Spleen (tissue), 11 donors: Measurements from ENCODE around the gene PNO1. TPM values are rescaled to one million over a fixed set of nuclear protein-coding genes. Genes with fewer than 3 reads are reported as not detected.

ENCODE experiments used
- DNase-seq: peaks from one replicate; pipeline ENCODE4 v3.0.0-alpha.2; 2020
- H3K27ac ChIP-seq, 8 donors: fragments of 200-600 bp; sonication (generic) in 7 of 8; 1 replicate in 4 of 8; 2 replicates in 4 of 8; pipeline versions ENCODE4 v1.5.0 to v1.8.0; 2016 to 2021; ENCODE audit warnings: inconsistent platforms in 4 of 8, mild to moderate bottlenecking in 4 of 8, moderate library complexity in 1 of 8
- H3K27me3 ChIP-seq, 7 donors: fragments of 200-600 bp; sonication (generic) in 6 of 7; replicated peaks in 1 of 7; 1 replicate in 4 of 7; 2 replicates in 3 of 7; pipeline versions ENCODE4 v1.5.0 to v1.8.0; 2016 to 2021; ENCODE audit warnings: inconsistent platforms in 3 of 7, mild to moderate bottlenecking in 1 of 7
- H3K36me3 ChIP-seq, 6 donors: fragments of 200-600 bp; sonication (generic) in 5 of 6; 1 replicate in 4 of 6; 2 replicates in 2 of 6; pipeline versions ENCODE4 v1.5.0 to v1.8.0; 2016 to 2021; ENCODE audit warnings: inconsistent platforms in 2 of 6
- H3K4me1 ChIP-seq, 6 donors: fragments of 200-600 bp; sonication (generic) in 5 of 6; 1 replicate in 3 of 6; 2 replicates in 3 of 6; pipeline versions ENCODE4 v1.5.0 to v1.8.0; 2016 to 2021; ENCODE audit warnings: inconsistent platforms in 3 of 6
- H3K4me3 ChIP-seq, 8 donors: fragments of 200-600 bp; sonication (generic) in 7 of 8; 1 replicate in 4 of 8; 2 replicates in 4 of 8; pipeline versions ENCODE4 v1.5.0 to v1.8.0; 2016 to 2021; ENCODE audit warnings: inconsistent platforms in 4 of 8, mild to moderate bottlenecking in 4 of 8, moderate library complexity in 2 of 8
- H3K9me3 ChIP-seq, 8 donors: fragments of 200-600 bp; sonication (generic) in 7 of 8; 1 replicate in 4 of 8; 2 replicates in 4 of 8; pipeline versions ENCODE4 v1.5.0 to v1.8.0; 2016 to 2021; ENCODE audit warnings: inconsistent platforms in 4 of 8
- POLR2A ChIP-seq, 3 donors: fragments of 450-650 bp; IDR thresholded peaks; one replicate each; pipeline ENCODE4 v1.5.1; 2017; ENCODE audit warnings: antibody characterized with exemption in 3 of 3, mild to moderate bottlenecking in 1 of 3
- POLR2AphosphoS5 ChIP-seq, 3 donors: sonication (generic); formaldehyde crosslinking; IDR thresholded peaks; one replicate each; pipeline ENCODE4 v1.5.1; 2017; ENCODE audit warnings: antibody characterized with exemption in 3 of 3
- WGBS, 5 donors: extraction: QIAGEN DNeasy Blood & Tissue Kit in 3 of 5; methylation state at CpG; one replicate each; pipeline versions ENCODE4 v1.1.5 to v1.1.7; 2013 to 2018; 5-methylcytosine and 5-hydroxymethylcytosine counted together
- intact Hi-C: fragments of 100-400 bp; cut with DNase I; formaldehyde crosslinking; loops from one replicate; pipeline ENCODE4 v1.15.0; 2023; ENCODE audit warnings: low total_unique reads
- polyA plus RNA-seq, 3 donors: library from polyadenylated mRNA; stranded (reverse); fragments of 200-250 nt; gene quantifications; one replicate each; pipeline ENCODE4 v1.2.1, GENCODE V29; 2013
- total RNA-seq, 7 donors: library from RNA; depleted of rRNA in 3 of 7; stranded (reverse); fragments of >200 nt in 3 of 7; fragmentation: NEBNext Ultra II Directional in 4 of 7; extraction: Animal tissue kit (Norgen Biotek cat#: 25700) in 4 of 7; gene quantifications; one replicate each; pipeline versions ENCODE4 v1.1.0 to v1.2.1, GENCODE V29; 2016 to 2021
- TF ChIP-seq, protein P1 (sequence below), 11 experiments: fragments of 200-600 bp in 7 of 11; fragments of 450-650 bp in 4 of 11; sonication (generic) in 4 of 11; IDR thresholded peaks in 8 of 11; conservative IDR thresholded peaks in 3 of 11; 1 replicate in 7 of 11; 2 replicates in 4 of 11; pipeline versions ENCODE4 v1.4.0 to v1.8.0; 2016 to 2021; ENCODE audit warnings: antibody characterized with exemption in 11 of 11, inconsistent platforms in 4 of 11, mild to moderate bottlenecking in 1 of 11
- donor health status: healthy with polysubstance abuse.
- donor health status: DM: no; HTN: no; CAD: no; lungs with moderate emphysema.
- donor health status: DM: no; HTN: no; CAD: no.
- donor health status: Bipolar disorder and iron deficiency.
- donor health status: healthy.
- donor health status: DM: no; HTN: no; CAD: no.
- donor health status: DM: yes; HTN: yes; CAD: no.

The PNO1 gene
- total and polyA plus RNA-seq, 10 donors: 5.4 to 13.5 (median 10.7) TPM

GRCh38 chr2:68189991-68190784 lies 32.5 kb downstream of the PNO1 start:
- H3K27me3 ChIP-seq: no peaks in the 10 kb centered on the region
- 87 to 92% (median 87%) methylated on average over 15 of the region's 15 CpGs for WGBS, 5 donors
- H3K9me3 ChIP-seq: no peaks in the 10 kb centered on the region
- peaks cover 5 to 92% (median 59%) of the 10 kb centered on the region in 6 donors for H3K4me1 ChIP-seq
- no peak overlapping the region for H3K4me3 ChIP-seq
- DNase-seq: no peak
- intact Hi-C loops: loop anchor here (10.0 kb wide), 2 partner anchors 55 to 65 kb away; no protein-coding TSS in a partner anchor
- no peak overlapping the region for H3K27ac ChIP-seq
- H3K36me3 ChIP-seq: peaks cover 0 to 29% (median 3%) of the 10 kb centered on the region in 6 donors
- TF ChIP-seq POLR2AphosphoS5 (IDR thresholded peaks at IDR 0.05) (no peak), POLR2A (IDR thresholded peaks at IDR 0.05) (no peak)
- TF ChIP-seq, protein P1, sequence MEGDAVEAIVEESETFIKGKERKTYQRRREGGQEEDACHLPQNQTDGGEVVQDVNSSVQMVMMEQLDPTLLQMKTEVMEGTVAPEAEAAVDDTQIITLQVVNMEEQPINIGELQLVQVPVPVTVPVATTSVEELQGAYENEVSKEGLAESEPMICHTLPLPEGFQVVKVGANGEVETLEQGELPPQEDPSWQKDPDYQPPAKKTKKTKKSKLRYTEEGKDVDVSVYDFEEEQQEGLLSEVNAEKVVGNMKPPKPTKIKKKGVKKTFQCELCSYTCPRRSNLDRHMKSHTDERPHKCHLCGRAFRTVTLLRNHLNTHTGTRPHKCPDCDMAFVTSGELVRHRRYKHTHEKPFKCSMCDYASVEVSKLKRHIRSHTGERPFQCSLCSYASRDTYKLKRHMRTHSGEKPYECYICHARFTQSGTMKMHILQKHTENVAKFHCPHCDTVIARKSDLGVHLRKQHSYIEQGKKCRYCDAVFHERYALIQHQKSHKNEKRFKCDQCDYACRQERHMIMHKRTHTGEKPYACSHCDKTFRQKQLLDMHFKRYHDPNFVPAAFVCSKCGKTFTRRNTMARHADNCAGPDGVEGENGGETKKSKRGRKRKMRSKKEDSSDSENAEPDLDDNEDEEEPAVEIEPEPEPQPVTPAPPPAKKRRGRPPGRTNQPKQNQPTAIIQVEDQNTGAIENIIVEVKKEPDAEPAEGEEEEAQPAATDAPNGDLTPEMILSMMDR (IDR thresholded peaks at IDR 0.05 in 8 of 11, conservative IDR thresholded peaks at IDR 0.05 in 3 of 11): no peak

DNA sequence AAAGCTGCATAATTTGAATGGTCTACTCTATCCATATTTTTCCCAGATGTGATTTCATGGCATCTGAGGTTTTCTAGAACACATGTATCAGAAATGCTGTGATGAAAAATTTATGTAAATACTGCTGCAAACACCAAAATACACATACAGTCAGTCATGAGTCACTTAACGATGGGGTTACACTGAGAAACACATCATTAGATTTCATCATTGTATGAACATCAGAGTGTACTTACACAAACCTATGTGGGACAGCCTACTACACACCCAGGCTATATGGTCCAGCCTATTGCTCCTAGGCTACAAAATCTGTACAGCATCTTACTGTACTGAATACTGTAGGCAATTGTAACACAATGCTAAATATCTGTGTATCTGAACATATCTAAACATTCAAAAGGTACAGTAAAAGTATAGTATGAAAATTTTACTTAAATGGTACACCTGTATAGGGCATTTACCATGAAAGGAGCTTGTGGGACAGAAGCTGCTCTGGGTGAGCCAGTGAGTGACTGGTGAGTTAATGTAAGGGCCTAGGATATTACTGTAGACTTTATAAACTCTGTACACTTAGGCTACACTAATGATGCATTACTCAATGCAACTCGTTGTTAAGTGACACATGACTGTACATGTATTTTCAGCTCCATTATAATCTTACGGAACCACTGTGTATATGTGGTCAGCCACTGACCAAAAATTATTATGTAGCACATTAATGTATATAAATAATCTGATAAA lies 33.5 kb downstream of the PNO1 start:
- H3K27me3 ChIP-seq: no peaks in the 10 kb centered on the region
- no peak overlapping the region for H3K4me3 ChIP-seq
- H3K4me1 ChIP-seq: peaks cover 5 to 95% (median 67%) of the 10 kb centered on the region in 6 donors
- no peaks in the 10 kb centered on the region for H3K9me3 ChIP-seq
- TF ChIP-seq, protein P1 (IDR thresholded peaks at IDR 0.05 in 8 of 11, conservative IDR thresholded peaks at IDR 0.05 in 3 of 11): no peak
- TF ChIP-seq POLR2A (IDR thresholded peaks at IDR 0.05) (no peak), POLR2AphosphoS5 (IDR thresholded peaks at IDR 0.05) (no peak)
- no peak for DNase-seq
- 52 to 86% (median 68%) methylated on average over 3 of the region's 3 CpGs for WGBS, 5 donors
- intact Hi-C loops: loop anchor here (10.0 kb wide), 1 partner anchor 54 kb away; no protein-coding TSS in a partner anchor
- no peak overlapping the region for H3K27ac ChIP-seq
- peaks cover 0 to 21% (median under 1%) of the 10 kb centered on the region in 6 donors for H3K36me3 ChIP-seq

DNA sequence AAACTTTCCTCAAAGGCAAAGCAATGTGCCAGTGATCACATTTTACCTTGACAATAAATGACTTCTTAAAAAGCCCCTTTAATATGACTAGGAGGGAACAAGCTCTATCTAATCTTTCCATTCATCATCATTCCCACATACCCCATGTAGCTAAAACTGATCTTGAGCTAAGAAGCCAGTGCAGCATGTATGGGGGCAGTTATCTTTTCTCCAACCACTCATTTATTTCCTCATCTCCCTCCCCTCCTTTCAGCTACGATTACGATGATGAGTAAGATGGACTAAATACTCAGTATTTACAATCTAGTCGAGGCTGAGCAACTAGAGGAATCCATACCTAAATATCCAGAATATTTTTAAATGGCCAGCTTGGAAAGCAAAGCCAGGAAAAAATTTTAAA lies 35.5 kb downstream of the PNO1 start:
- 72 to 87% (median 82%) methylated on average over 3 of the region's 3 CpGs for WGBS, 5 donors
- no peaks in the 10 kb centered on the region for H3K27me3 ChIP-seq
- H3K4me1 ChIP-seq: peaks cover 20 to 98% (median 68%) of the 10 kb centered on the region in 6 donors
- no peak for DNase-seq
- intact Hi-C loops: loop anchor here (10.0 kb wide), 1 partner anchor 52 kb away; no protein-coding TSS in a partner anchor
- H3K36me3 ChIP-seq: peaks cover 0 to 2% (median 0%) of the 10 kb centered on the region in 6 donors
- TF ChIP-seq, protein P1 (IDR thresholded peaks at IDR 0.05 in 8 of 11, conservative IDR thresholded peaks at IDR 0.05 in 3 of 11): no peak
- TF ChIP-seq POLR2A (IDR thresholded peaks at IDR 0.05) (no peak), POLR2AphosphoS5 (IDR thresholded peaks at IDR 0.05) (no peak)
- H3K9me3 ChIP-seq: no peaks in the 10 kb centered on the region
- H3K27ac ChIP-seq: no peak overlapping the region
- H3K4me3 ChIP-seq: no peak overlapping the region
